Activated CD4-positive, alpha-beta T cell treated with anti-CD3 and anti-CD28 coated beads, Interleukin-2, amount 10 ng/mL, durations not matched to agents 7 days and 5 days (primary cell): ENCODE measurements around the gene MEGF11. TPM values are rescaled to one million over a fixed set of nuclear protein-coding genes. Genes with fewer than 3 reads are reported as not detected.

ENCODE experiments used
- CTCF ChIA-PET: fragments of 350-600 bp; sonication (Branson Sonifier 250); formaldehyde crosslinking; loops from one replicate; lab custom pipeline; 2021; ENCODE audit warnings: antibody characterized with exemption; lab: Charles Lee
- POLR2A ChIA-PET: fragments of 350-600 bp; sonication (Branson Sonifier 250); formaldehyde crosslinking; loops from one replicate; lab custom pipeline; 2021; ENCODE audit warnings: antibody characterized with exemption; lab: Charles Lee
- DNase-seq: peaks from one replicate; pipeline ENCODE4 v3.0.0-alpha.2; 2020
- H3K27ac Mint-ChIP-seq: one replicate; pipeline ENCODE4 v1.8.0; 2021; ENCODE audit warnings: mild to moderate bottlenecking, moderate library complexity, mixed read lengths
- H3K27me3 Mint-ChIP-seq: one replicate; pipeline ENCODE4 v1.8.0; 2021; ENCODE audit warnings: mixed read lengths
- H3K36me3 Mint-ChIP-seq: one replicate; pipeline ENCODE4 v1.8.0; 2021; ENCODE audit warnings: low read depth, mixed read lengths
- H3K4me1 Mint-ChIP-seq: one replicate; pipeline ENCODE4 v1.8.0; 2021; ENCODE audit warnings: mixed read lengths
- H3K4me3 Mint-ChIP-seq: one replicate; pipeline ENCODE4 v1.8.0; 2021; ENCODE audit warnings: mild to moderate bottlenecking, moderate library complexity, mixed read lengths
- H3K9me3 Mint-ChIP-seq: one replicate; pipeline ENCODE4 v1.8.0; 2021; ENCODE audit warnings: mixed read lengths
- total RNA-seq, 2 experiments: library from RNA; stranded (reverse); gene quantifications; one replicate each; pipeline ENCODE4 v1.2.3, GENCODE V29; 2021

The MEGF11 gene
- total RNA-seq, 2 experiments from 2014 or later: not detected

- Mint-ChIP-seq H3K4me1 (peaks cover 6% of the 10 kb centered on the region), H3K27me3 (no peaks in the 10 kb centered on the region), H3K4me3 (no peak overlapping the region), H3K36me3 (no peaks in the 10 kb centered on the region), H3K27ac (no peak overlapping the region), H3K9me3 (no peaks in the 10 kb centered on the region)
- ChIA-PET POLR2A (no interaction called here), CTCF (interaction anchor here (1.6 kb wide), 1 partner anchor 11 kb away, joined by 4 read pairs; no protein-coding TSS in a partner anchor)
- DNase-seq: no peak
Measured at GRCh38 chr15:65935391-65935790, 318.2 kb downstream of the MEGF11 start.

GRCh38 chr15:65931221-65931620 is 322.3 kb downstream of the MEGF11 start:
- CTCF ChIA-PET: interaction anchor here (1.3 kb wide), 1 partner anchor 10 kb away, joined by 6 read pairs; no protein-coding TSS in a partner anchor

GRCh38 chr15:65930134-65930533 is 323.4 kb downstream of the MEGF11 start:
- no peak overlapping the region for H3K27ac Mint-ChIP-seq
- DNase-seq: no peak
- ChIA-PET POLR2A (no interaction called here), CTCF (interaction anchor here (0.8 kb wide), 1 partner anchor 10 kb away, joined by 3 read pairs; no protein-coding TSS in a partner anchor)
- H3K4me3 Mint-ChIP-seq: no peak overlapping the region
- no peaks in the 10 kb centered on the region for H3K27me3 Mint-ChIP-seq
- H3K36me3 Mint-ChIP-seq: no peaks in the 10 kb centered on the region
- no peaks in the 10 kb centered on the region for H3K4me1 Mint-ChIP-seq
- no peaks in the 10 kb centered on the region for H3K9me3 Mint-ChIP-seq

More at GRCh38 chr15:65931221-65931620, 322.3 kb downstream of the MEGF11 start:
- Mint-ChIP-seq H3K4me1 (no peaks in the 10 kb centered on the region), H3K36me3 (no peaks in the 10 kb centered on the region), H3K27ac (no peak overlapping the region), H3K27me3 (no peaks in the 10 kb centered on the region), H3K9me3 (no peaks in the 10 kb centered on the region), H3K4me3 (no peak overlapping the region)
- DNase-seq: no peak
- POLR2A ChIA-PET: no interaction called here

- Mint-ChIP-seq H3K27ac (no peak overlapping the region), H3K27me3 (no peaks in the 10 kb centered on the region), H3K36me3 (no peaks in the 10 kb centered on the region), H3K4me1 (no peaks in the 10 kb centered on the region), H3K4me3 (no peak overlapping the region), H3K9me3 (no peaks in the 10 kb centered on the region)
- CTCF ChIA-PET: interaction anchor here (0.7 to 0.8 kb wide), 2 partner anchors 10 to 54 kb away, joined by 3 read pairs; no protein-coding TSS in a partner anchor
- DNase-seq: no peak
- POLR2A ChIA-PET: no interaction called here
Measured at GRCh38 chr15:65929573-65929972, 324.0 kb downstream of the MEGF11 start.

- Mint-ChIP-seq H3K27ac (no peak overlapping the region), H3K4me3 (no peak overlapping the region), H3K36me3 (no peaks in the 10 kb centered on the region), H3K9me3 (no peaks in the 10 kb centered on the region), H3K4me1 (no peaks in the 10 kb centered on the region), H3K27me3 (no peaks in the 10 kb centered on the region)
- no peak for DNase-seq
- ChIA-PET CTCF (interaction anchor here (0.8 to 0.9 kb wide), 2 partner anchors 11 to 95 kb away, joined by 3 to 5 read pairs; no protein-coding TSS in a partner anchor), POLR2A (no interaction called here)
Measured at GRCh38 chr15:65927545-65927944, 326.0 kb downstream of the MEGF11 start.

- Mint-ChIP-seq H3K4me3 (no peak overlapping the region), H3K27me3 (no peaks in the 10 kb centered on the region), H3K27ac (no peak overlapping the region), H3K36me3 (no peaks in the 10 kb centered on the region), H3K4me1 (no peaks in the 10 kb centered on the region), H3K9me3 (no peaks in the 10 kb centered on the region)
- POLR2A ChIA-PET: no interaction called here
- DNase-seq: no peak
- CTCF ChIA-PET: interaction anchor here (0.9 kb wide), 1 partner anchor 12 kb away, joined by 5 read pairs; no protein-coding TSS in a partner anchor
Measured at GRCh38 chr15:65926899-65927298, 326.7 kb downstream of the MEGF11 start.

- ChIA-PET POLR2A (interaction anchor here (0.6 kb wide), 1 partner anchor 1025 kb away, joined by 3 read pairs; no protein-coding TSS in a partner anchor), CTCF (no interaction called here)
- no peaks in the 10 kb centered on the region for H3K36me3 Mint-ChIP-seq
- H3K4me1 Mint-ChIP-seq: no peaks in the 10 kb centered on the region
- no peaks in the 10 kb centered on the region for H3K9me3 Mint-ChIP-seq
- no peaks in the 10 kb centered on the region for H3K27me3 Mint-ChIP-seq
- H3K4me3 Mint-ChIP-seq: no peak overlapping the region
- DNase-seq: no peak
- H3K27ac Mint-ChIP-seq: no peak overlapping the region
Measured at GRCh38 chr15:65926459-65926858, 327.1 kb downstream of the MEGF11 start.

- no peaks in the 10 kb centered on the region for H3K9me3 Mint-ChIP-seq
- ChIA-PET POLR2A (no interaction called here), CTCF (interaction anchor here (1.0 to 2.0 kb wide), 2 partner anchors 9 to 10 kb away, joined by 4 to 7 read pairs; no protein-coding TSS in a partner anchor)
- no peaks in the 10 kb centered on the region for H3K36me3 Mint-ChIP-seq
- H3K4me3 Mint-ChIP-seq: no peak overlapping the region
- no peak overlapping the region for H3K27ac Mint-ChIP-seq
- H3K4me1 Mint-ChIP-seq: no peaks in the 10 kb centered on the region
- no peaks in the 10 kb centered on the region for H3K27me3 Mint-ChIP-seq
- no peak for DNase-seq
Measured at GRCh38 chr15:65925338-65925737, 328.2 kb downstream of the MEGF11 start.

GRCh38 chr15:65924004-65924403 is 329.5 kb downstream of the MEGF11 start:
- Mint-ChIP-seq H3K27me3 (no peaks in the 10 kb centered on the region), H3K4me1 (no peaks in the 10 kb centered on the region), H3K9me3 (no peaks in the 10 kb centered on the region), H3K4me3 (no peak overlapping the region), H3K36me3 (no peaks in the 10 kb centered on the region), H3K27ac (no peak overlapping the region)
- ChIA-PET POLR2A (no interaction called here), CTCF (interaction anchor here (0.6 to 2.0 kb wide), 5 partner anchors 7 to 494 kb away, joined by 3 to 7 read pairs (median 3); no protein-coding TSS in a partner anchor)
- DNase-seq: no peak

- Mint-ChIP-seq H3K9me3 (no peaks in the 10 kb centered on the region), H3K27ac (no peak overlapping the region), H3K36me3 (no peaks in the 10 kb centered on the region), H3K4me1 (peaks cover 3% of the 10 kb centered on the region), H3K4me3 (no peak overlapping the region), H3K27me3 (no peaks in the 10 kb centered on the region)
- CTCF ChIA-PET: no interaction called here
- POLR2A ChIA-PET: no interaction called here
- DNase-seq: no peak
Measured at GRCh38 chr15:65923264-65923663, 330.3 kb downstream of the MEGF11 start.

- Mint-ChIP-seq H3K9me3 (no peaks in the 10 kb centered on the region), H3K4me1 (peaks cover 3% of the 10 kb centered on the region), H3K4me3 (no peak overlapping the region), H3K27ac (no peak overlapping the region), H3K27me3 (no peaks in the 10 kb centered on the region), H3K36me3 (no peaks in the 10 kb centered on the region)
- DNase-seq: no peak
- ChIA-PET CTCF (interaction anchor here (1.3 to 1.7 kb wide), 2 partner anchors 10 to 18 kb away, joined by 3 to 6 read pairs; no protein-coding TSS in a partner anchor), POLR2A (no interaction called here)
Measured at GRCh38 chr15:65922621-65923020, 330.9 kb downstream of the MEGF11 start.

GRCh38 chr15:65921780-65922179 is 331.8 kb downstream of the MEGF11 start:
- Mint-ChIP-seq H3K9me3 (no peaks in the 10 kb centered on the region), H3K4me3 (no peak overlapping the region), H3K36me3 (no peaks in the 10 kb centered on the region), H3K4me1 (peaks cover 12% of the 10 kb centered on the region), H3K27ac (no peak overlapping the region), H3K27me3 (no peaks in the 10 kb centered on the region)
- DNase-seq: no peak
- ChIA-PET CTCF (interaction anchor here (1.3 to 1.7 kb wide), 4 partner anchors 9 to 24 kb away, joined by 3 to 6 read pairs (median 4); no protein-coding TSS in a partner anchor), POLR2A (no interaction called here)

GRCh38 chr15:65920825-65921309 is 332.7 kb downstream of the MEGF11 start:
- Mint-ChIP-seq H3K4me3 (no peak overlapping the region), H3K9me3 (no peaks in the 10 kb centered on the region), H3K27ac (no peak overlapping the region), H3K4me1 (peaks cover 15% of the 10 kb centered on the region), H3K36me3 (no peaks in the 10 kb centered on the region), H3K27me3 (no peaks in the 10 kb centered on the region)
- ChIA-PET POLR2A (interaction anchor here (0.7 kb wide), 1 partner anchor 154 kb away, joined by 3 read pairs; no protein-coding TSS in a partner anchor), CTCF (interaction anchor here (1.0 to 1.7 kb wide), 4 partner anchors 8 to 27 kb away, joined by 3 to 6 read pairs (median 4); no protein-coding TSS in a partner anchor)
- DNase-seq: no peak
